Nephron (organoid): Measurements from ENCODE around the gene ERICH2.
A peak's percentile ranks its signal among the peaks of the same experiment; 100 is the strongest.

Source experiments
- H3K27ac Mint-ChIP-seq, 3 experiments: 2 replicates each; pipeline ENCODE4 v1.8.0; 2020; ENCODE audit warnings: mixed read lengths in 3 of 3, mild to moderate bottlenecking in 2 of 3, moderate library complexity in 1 of 3
- H3K27me3 Mint-ChIP-seq: 2 replicates; pipeline ENCODE4 v1.8.0; 2021; ENCODE audit warnings: low read depth, mild to moderate bottlenecking, moderate library complexity, mixed read lengths
- H3K36me3 Mint-ChIP-seq: 2 replicates; pipeline ENCODE4 v1.8.0; 2020; ENCODE audit warnings: low read depth, mixed read lengths
- H3K4me1 Mint-ChIP-seq: 2 replicates; pipeline ENCODE4 v1.8.0; 2020; ENCODE audit warnings: mixed read lengths
- H3K4me3 Mint-ChIP-seq, 3 experiments: 2 replicates each; pipeline ENCODE4 v1.8.0; 2020; ENCODE audit warnings: mild to moderate bottlenecking in 3 of 3, mixed read lengths in 3 of 3, moderate library complexity in 2 of 3
- H3K9me3 Mint-ChIP-seq: 2 replicates; pipeline ENCODE4 v1.8.0; 2020; ENCODE audit warnings: mixed read lengths
- TF ChIP-seq, protein P1 (sequence below), 3 experiments: fragments of 200-600 bp; sonication (generic); IDR thresholded peaks; one replicate each; pipeline ENCODE4 v1.5.0; 2021; ENCODE audit warnings: antibody characterized with exemption in 3 of 3; ENCODE audit not compliant: unreplicated experiment in 3 of 3

ERICH2 gene

GRCh38 chr2:170819680-170820664, 49.8 kb downstream of the ERICH2 start:
- H3K27me3 Mint-ChIP-seq, result peaks cover 100% of the 10 kb centered on the region
- H3K36me3 Mint-ChIP-seq, result no peaks in the 10 kb centered on the region
- H3K9me3 Mint-ChIP-seq, result no peaks in the 10 kb centered on the region
- H3K27ac Mint-ChIP-seq, result no peak overlapping the region
- TF ChIP-seq, protein P1, sequence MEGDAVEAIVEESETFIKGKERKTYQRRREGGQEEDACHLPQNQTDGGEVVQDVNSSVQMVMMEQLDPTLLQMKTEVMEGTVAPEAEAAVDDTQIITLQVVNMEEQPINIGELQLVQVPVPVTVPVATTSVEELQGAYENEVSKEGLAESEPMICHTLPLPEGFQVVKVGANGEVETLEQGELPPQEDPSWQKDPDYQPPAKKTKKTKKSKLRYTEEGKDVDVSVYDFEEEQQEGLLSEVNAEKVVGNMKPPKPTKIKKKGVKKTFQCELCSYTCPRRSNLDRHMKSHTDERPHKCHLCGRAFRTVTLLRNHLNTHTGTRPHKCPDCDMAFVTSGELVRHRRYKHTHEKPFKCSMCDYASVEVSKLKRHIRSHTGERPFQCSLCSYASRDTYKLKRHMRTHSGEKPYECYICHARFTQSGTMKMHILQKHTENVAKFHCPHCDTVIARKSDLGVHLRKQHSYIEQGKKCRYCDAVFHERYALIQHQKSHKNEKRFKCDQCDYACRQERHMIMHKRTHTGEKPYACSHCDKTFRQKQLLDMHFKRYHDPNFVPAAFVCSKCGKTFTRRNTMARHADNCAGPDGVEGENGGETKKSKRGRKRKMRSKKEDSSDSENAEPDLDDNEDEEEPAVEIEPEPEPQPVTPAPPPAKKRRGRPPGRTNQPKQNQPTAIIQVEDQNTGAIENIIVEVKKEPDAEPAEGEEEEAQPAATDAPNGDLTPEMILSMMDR (IDR thresholded peaks at IDR 0.05; ENCODE audit: unreplicated experiment in 3 of 3), result no peak
- peaks cover 59% of the 10 kb centered on the region for H3K4me1 Mint-ChIP-seq
- peak overlapping the region; percentile 15 to 77 (median 65) for H3K4me3 Mint-ChIP-seq

GRCh38 chr2:170820757-170821530, 50.8 kb downstream of the ERICH2 start:
- Mint-ChIP-seq H3K36me3 (no peaks in the 10 kb centered on the region), H3K4me1 (peaks cover 53% of the 10 kb centered on the region), H3K27me3 (peaks cover 100% of the 10 kb centered on the region), H3K9me3 (no peaks in the 10 kb centered on the region), H3K27ac (no peak overlapping the region), H3K4me3 (peak overlapping the region; percentile 14 to 77 (median 65))
- TF ChIP-seq, protein P1 (IDR thresholded peaks at IDR 0.05; ENCODE audit: unreplicated experiment in 3 of 3), result no peak

- Mint-ChIP-seq H3K27ac (no peak overlapping the region), H3K27me3 (peaks cover 100% of the 10 kb centered on the region), H3K36me3 (no peaks in the 10 kb centered on the region), H3K4me3 (peak overlapping the region; percentile 65 to 77 (median 72)), H3K4me1 (peaks cover 50% of the 10 kb centered on the region), H3K9me3 (no peaks in the 10 kb centered on the region)
- TF ChIP-seq, protein P1 (IDR thresholded peaks at IDR 0.05; ENCODE audit: unreplicated experiment in 3 of 3), result no peak
These were observed 51.5 kb downstream of the ERICH2 start for GRCh38 chr2:170821531-170822289.

- Mint-ChIP-seq H3K27me3 (peaks cover 100% of the 10 kb centered on the region), H3K27ac (no peak overlapping the region), H3K36me3 (no peaks in the 10 kb centered on the region), H3K4me3 (peak overlapping the region; percentile 67 to 77 (median 76)), H3K9me3 (no peaks in the 10 kb centered on the region), H3K4me1 (peaks cover 42% of the 10 kb centered on the region)
- TF ChIP-seq, protein P1 (IDR thresholded peaks at IDR 0.05; ENCODE audit: unreplicated experiment in 3 of 3), result peak in 2 of 3 experiments; percentile 9 to 33
These were observed 52.3 kb downstream of the ERICH2 start for GRCh38 chr2:170822290-170823087.
